Esophagus muscularis mucosa (tissue), 3 donors: Measurements from ENCODE around the gene B3GNT7.

ENCODE experiments used
- POLR2A ChIP-seq: fragments of 450-650 bp; IDR thresholded peaks from one replicate; pipeline ENCODE4 v1.6.1; 2017; ENCODE audit warnings: antibody characterized with exemption, moderate library complexity, mild to moderate bottlenecking, low read depth
- TF ChIP-seq, protein P1 (sequence below), 3 experiments: fragments of 200-600 bp in 2 of 3; fragments of 450-650 bp in 1 of 3; sonication (generic) in 2 of 3; IDR thresholded peaks; one replicate each; pipeline ENCODE4 v1.5.1; 2017 to 2019; ENCODE audit warnings: antibody characterized with exemption in 3 of 3, mild to moderate bottlenecking in 2 of 3, moderate library complexity in 1 of 3

DNA sequence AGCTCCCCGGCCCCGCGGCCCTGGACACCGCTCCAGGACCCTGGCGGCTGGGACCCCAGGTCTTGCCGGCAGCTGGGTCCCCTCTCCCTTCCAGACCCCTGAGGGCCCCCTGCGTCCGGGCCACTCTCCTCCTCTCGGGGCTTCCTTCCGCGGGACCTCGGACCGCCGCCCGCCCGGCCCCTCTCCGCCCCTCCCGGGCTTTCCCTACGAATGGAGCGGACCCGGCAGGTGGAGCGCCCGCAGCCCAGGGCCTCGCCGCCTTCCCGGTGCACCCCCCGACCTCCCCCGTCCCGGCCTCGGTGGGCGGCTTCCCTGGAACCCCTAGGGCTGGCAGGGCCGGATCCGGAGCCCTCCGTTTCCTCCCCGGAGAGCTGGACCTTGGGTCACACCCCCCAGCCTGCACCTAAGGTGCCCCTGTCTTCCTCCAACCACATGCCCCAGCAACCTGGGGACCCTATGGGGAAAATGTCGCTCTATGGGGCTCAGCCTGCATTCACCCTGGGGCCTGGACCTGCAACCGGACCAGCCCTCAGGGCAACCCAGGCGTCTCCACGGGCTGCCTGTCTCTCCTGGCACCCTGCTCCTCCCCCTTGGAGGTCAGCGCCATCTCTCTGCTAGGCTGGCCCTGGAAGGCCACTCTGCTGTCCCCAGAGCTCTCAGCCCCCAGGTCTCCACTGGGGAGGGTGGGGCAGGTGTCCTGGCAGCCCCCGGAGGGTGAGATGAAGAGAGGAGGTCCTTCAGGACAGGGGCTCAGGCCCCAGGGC, 730 bp downstream of the B3GNT7 start:
- TF ChIP-seq, protein P1, sequence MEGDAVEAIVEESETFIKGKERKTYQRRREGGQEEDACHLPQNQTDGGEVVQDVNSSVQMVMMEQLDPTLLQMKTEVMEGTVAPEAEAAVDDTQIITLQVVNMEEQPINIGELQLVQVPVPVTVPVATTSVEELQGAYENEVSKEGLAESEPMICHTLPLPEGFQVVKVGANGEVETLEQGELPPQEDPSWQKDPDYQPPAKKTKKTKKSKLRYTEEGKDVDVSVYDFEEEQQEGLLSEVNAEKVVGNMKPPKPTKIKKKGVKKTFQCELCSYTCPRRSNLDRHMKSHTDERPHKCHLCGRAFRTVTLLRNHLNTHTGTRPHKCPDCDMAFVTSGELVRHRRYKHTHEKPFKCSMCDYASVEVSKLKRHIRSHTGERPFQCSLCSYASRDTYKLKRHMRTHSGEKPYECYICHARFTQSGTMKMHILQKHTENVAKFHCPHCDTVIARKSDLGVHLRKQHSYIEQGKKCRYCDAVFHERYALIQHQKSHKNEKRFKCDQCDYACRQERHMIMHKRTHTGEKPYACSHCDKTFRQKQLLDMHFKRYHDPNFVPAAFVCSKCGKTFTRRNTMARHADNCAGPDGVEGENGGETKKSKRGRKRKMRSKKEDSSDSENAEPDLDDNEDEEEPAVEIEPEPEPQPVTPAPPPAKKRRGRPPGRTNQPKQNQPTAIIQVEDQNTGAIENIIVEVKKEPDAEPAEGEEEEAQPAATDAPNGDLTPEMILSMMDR (IDR thresholded peaks at IDR 0.05), result no peak
- no peak for TF ChIP-seq POLR2A
